ENCODE data around the gene EXOC2. TPM values are rescaled to one million over a fixed set of nuclear protein-coding genes. Genes with fewer than 3 reads are reported as not detected.

Gene EXOC2
- total RNA-seq, 4 donors from 2014 or later, result 17.8 to 24.8 (median 21.4) TPM

DNA sequence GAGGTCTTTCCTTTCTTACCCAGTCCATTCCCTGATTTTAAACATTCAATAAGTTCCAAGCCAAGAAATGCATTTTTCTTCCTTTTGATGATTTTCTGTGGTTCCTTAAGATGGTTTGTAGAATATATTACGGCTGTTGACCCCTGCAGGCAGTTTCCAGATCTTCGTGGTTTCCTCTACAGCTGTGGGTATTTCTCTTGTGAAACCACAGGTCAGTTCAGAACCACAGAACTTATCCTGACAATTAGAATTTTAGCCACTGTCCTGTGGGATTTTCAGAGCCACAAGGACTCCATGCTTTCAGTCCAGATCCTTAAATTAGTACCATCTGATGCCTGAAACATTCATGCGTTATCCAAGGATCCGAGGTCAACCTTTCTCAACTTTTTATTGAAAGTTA lies 29.7 kb upstream of the EXOC2 start:
- peaks cover 0 to 4% (median 0%) of the 10 kb centered on the region in 3 donors for H3K4me1 ChIP-seq
- TF ChIP-seq, protein P1, sequence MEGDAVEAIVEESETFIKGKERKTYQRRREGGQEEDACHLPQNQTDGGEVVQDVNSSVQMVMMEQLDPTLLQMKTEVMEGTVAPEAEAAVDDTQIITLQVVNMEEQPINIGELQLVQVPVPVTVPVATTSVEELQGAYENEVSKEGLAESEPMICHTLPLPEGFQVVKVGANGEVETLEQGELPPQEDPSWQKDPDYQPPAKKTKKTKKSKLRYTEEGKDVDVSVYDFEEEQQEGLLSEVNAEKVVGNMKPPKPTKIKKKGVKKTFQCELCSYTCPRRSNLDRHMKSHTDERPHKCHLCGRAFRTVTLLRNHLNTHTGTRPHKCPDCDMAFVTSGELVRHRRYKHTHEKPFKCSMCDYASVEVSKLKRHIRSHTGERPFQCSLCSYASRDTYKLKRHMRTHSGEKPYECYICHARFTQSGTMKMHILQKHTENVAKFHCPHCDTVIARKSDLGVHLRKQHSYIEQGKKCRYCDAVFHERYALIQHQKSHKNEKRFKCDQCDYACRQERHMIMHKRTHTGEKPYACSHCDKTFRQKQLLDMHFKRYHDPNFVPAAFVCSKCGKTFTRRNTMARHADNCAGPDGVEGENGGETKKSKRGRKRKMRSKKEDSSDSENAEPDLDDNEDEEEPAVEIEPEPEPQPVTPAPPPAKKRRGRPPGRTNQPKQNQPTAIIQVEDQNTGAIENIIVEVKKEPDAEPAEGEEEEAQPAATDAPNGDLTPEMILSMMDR (IDR thresholded peaks at IDR 0.05), result no peak
- TF ChIP-seq POLR2A (IDR thresholded peaks at IDR 0.05), result no peak
- WGBS, 2 donors, result 73 to 75% methylated on average over 4 of the region's 4 CpGs
- H3K27ac ChIP-seq, result no peak overlapping the region
- no peaks in the 10 kb centered on the region for H3K36me3 ChIP-seq
- no peak overlapping the region for H3K4me3 ChIP-seq
- peaks cover 0 to 10% (median 0%) of the 10 kb centered on the region in 4 donors for H3K27me3 ChIP-seq
- no peak for DNase-seq
- intact Hi-C loops (cut with DNase I), result loop anchor here (10.0 kb wide), 1 partner anchor 662 kb away; the partner anchor contains the start of gene FOXF2
- H3K9me3 ChIP-seq, result no peaks in the 10 kb centered on the region

DNA sequence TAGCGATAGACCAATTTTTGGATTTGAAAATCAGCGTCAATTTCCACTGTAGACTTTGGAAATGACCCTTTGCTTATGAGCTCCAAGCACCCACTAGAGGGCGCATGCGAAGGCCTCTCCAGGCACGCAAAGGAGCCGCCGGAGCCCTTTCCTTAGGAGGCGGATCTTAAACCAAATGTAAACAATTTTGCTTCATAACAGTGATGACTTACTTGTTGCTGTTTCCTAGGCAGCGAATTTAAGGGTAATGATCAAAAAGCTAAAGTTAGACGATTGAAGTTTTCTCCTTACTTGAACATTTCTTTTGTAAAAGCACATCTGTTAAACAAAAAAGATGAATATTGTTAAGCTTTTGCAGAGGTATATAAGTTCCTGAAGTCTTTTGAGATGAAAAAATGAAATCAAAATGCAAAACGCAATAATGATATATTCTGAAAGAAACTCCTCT lies 29.2 kb upstream of the EXOC2 start:
- WGBS, 2 donors, result 6 to 7% methylated on average over 11 of the region's 11 CpGs
- Histone ChIP-seq H3K9me3 (no peaks in the 10 kb centered on the region), H3K36me3 (no peaks in the 10 kb centered on the region), H3K4me3 (no peak overlapping the region), H3K27ac (no peak overlapping the region), H3K27me3 (peaks cover 0 to 7% (median 0%) of the 10 kb centered on the region in 4 donors), H3K4me1 (peaks cover 0 to 4% (median 0%) of the 10 kb centered on the region in 3 donors)
- DNase-seq, result no peak
- intact Hi-C loops (cut with DNase I), result loop anchor here (10.0 kb wide), 1 partner anchor 663 kb away; the partner anchor contains the start of gene FOXF2
- TF ChIP-seq, protein P1 (IDR thresholded peaks at IDR 0.05), result peak; percentile 78 to 88 (median 82)
- no peak for TF ChIP-seq POLR2A (IDR thresholded peaks at IDR 0.05)

DNA sequence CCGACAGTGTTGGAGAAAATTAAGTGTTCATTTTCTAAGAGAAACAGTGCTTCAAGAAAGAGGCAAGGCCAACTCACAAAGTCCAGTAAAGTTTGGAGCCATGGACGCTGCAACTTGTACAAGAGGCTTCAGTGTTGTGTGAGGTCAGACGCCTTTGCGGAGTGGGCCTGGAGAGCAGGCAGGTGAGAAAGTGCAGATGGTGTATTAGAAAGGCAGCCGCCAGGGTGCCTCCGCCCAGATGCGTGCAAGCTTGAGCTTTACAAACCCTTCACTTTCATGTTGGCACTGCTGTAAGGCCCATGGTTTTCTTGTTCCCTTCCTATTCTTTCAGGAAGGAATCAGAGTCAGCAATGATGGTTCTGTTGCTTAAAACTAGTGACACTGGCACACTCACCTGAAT lies 25.4 kb upstream of the EXOC2 start:
- Histone ChIP-seq H3K4me3 (no peak overlapping the region), H3K9me3 (no peaks in the 10 kb centered on the region), H3K27me3 (no peaks in the 10 kb centered on the region), H3K27ac (no peak overlapping the region), H3K36me3 (no peaks in the 10 kb centered on the region), H3K4me1 (peaks cover 0 to 8% (median 0%) of the 10 kb centered on the region in 3 donors)
- no peak for DNase-seq
- TF ChIP-seq, protein P1 (IDR thresholded peaks at IDR 0.05), result no peak
- no peak for TF ChIP-seq POLR2A (IDR thresholded peaks at IDR 0.05)
- intact Hi-C loops (cut with DNase I), result no loop called here
- WGBS, 2 donors, result 89% methylated on average over 7 of the region's 7 CpGs

DNA sequence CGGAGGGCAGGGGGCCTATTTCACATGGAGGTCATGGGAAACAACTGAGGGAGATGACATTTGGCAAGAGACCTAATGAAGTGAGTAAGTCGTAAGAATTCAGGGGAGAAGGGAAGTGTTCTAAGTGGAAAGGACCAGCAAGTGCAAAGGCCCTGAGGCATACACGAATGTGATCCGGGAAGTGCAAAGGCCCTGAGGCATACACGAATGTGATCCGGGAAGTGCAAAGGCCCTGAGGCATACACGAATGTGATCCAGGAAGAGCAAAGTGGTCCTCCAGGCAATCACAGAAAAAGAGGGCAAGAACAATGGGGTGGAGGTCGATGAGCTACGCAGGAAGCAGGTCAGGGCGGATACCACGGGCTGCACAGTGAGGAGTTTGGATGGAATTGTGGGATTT lies 24.2 kb upstream of the EXOC2 start:
- TF ChIP-seq POLR2A (IDR thresholded peaks at IDR 0.05), result no peak
- TF ChIP-seq, protein P1 (IDR thresholded peaks at IDR 0.05), result no peak
- Histone ChIP-seq H3K4me1 (peaks cover 0 to 5% (median 0%) of the 10 kb centered on the region in 3 donors), H3K36me3 (no peaks in the 10 kb centered on the region), H3K27ac (no peak overlapping the region), H3K4me3 (no peak overlapping the region), H3K27me3 (no peaks in the 10 kb centered on the region), H3K9me3 (no peaks in the 10 kb centered on the region)
- intact Hi-C loops (cut with DNase I), result no loop called here
- WGBS, 2 donors, result 82 to 94% methylated on average over 10 to 11 of the region's 11 CpGs
- no peak for DNase-seq

DNA sequence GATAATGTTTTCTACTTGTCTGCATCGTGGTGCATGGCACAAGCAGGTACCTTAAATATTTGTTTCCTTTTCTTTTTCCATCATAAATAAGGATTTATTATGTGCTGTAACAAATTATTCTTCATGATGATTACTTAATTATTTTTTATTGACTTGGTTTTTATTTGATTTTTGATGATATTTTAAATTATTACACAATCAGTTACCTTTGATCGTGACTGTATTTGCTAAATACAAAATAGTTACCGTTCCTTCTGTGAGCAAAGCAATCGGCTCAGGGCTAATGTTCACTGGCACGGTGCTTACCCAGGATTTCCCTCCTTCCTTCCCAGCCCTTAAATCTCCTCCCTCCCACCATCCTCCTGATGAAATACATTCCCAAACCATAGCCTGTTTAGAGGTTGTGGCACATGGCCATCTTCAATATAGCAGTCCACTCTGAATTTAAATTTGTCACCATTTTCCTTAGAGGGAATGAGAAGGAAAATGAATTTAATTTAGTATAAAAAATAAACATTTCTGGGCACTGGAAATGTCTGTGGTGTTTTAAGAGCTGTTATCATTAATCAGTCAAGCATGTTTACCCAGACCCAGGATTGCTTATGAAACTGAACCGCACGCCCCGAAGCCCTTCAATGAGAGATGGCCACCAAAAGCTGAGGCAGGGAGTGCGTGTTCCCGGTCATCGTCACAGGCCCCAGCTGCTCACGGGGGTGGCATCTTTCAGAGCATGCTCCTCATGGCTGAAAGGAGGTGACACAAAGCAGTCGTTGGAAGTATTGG lies 23.0 kb upstream of the EXOC2 start:
- 53 to 79% methylated on average over 13 of the region's 13 CpGs for WGBS, 2 donors
- H3K27ac ChIP-seq, result no peak overlapping the region
- intact Hi-C loops (cut with DNase I), result no loop called here

More for the DNA sequence above, 23.0 kb upstream of the EXOC2 start:
- H3K4me1 ChIP-seq, result peaks cover 0 to 15% (median 0%) of the 10 kb centered on the region in 3 donors
- H3K27me3 ChIP-seq, result peaks cover 0 to 2% (median 0%) of the 10 kb centered on the region in 4 donors
- DNase-seq, result no peak
- no peak overlapping the region for H3K4me3 ChIP-seq
- H3K36me3 ChIP-seq, result no peaks in the 10 kb centered on the region
- TF ChIP-seq, protein P1 (IDR thresholded peaks at IDR 0.05), result no peak
- TF ChIP-seq POLR2A (IDR thresholded peaks at IDR 0.05), result no peak
- no peaks in the 10 kb centered on the region for H3K9me3 ChIP-seq
